HG03575 (cell line): ENCODE measurements around the gene REPS2.
"Not testable (repeated sequence)": the region's sequence is repeated elsewhere in the genome, so short reads cannot be mapped to it uniquely, and the experiment has no call there.

Experiments used
- ATAC-seq: cut with Tn5 transposase; IDR thresholded peaks from one replicate; pipeline ENCODE4 v1.9.1; 2021; ENCODE audit not compliant: unreplicated experiment, insufficient number of reproducible peaks, low FRiP score; ENCODE audit errors: extremely low read depth

REPS2 gene

GRCh38 chrX:16958356-16958755 lies 11.9 kb downstream of the REPS2 start:
- no peak for ATAC-seq

- ATAC-seq, result not testable (repeated sequence)
Measured at GRCh38 chrX:16962661-16963060, 16.2 kb downstream of the REPS2 start.

GRCh38 chrX:16963216-16963615 lies 16.8 kb downstream of the REPS2 start:
- ATAC-seq, result no peak

GRCh38 chrX:16964976-16965375 lies 18.5 kb downstream of the REPS2 start:
- ATAC-seq, result not testable (repeated sequence)

GRCh38 chrX:16966752-16967448 lies 20.4 kb downstream of the REPS2 start:
- no peak for ATAC-seq

- not testable (repeated sequence) for ATAC-seq
Measured at GRCh38 chrX:16968753-16969152, 22.3 kb downstream of the REPS2 start.

- no peak for ATAC-seq
Measured at GRCh38 chrX:16970977-16971376, 24.5 kb downstream of the REPS2 start.

GRCh38 chrX:16971694-16972093 lies 25.2 kb downstream of the REPS2 start:
- no peak for ATAC-seq

- ATAC-seq, result no peak
Measured at GRCh38 chrX:16975233-16975632, 28.8 kb downstream of the REPS2 start.

GRCh38 chrX:16977771-16978170 lies 31.3 kb downstream of the REPS2 start:
- no peak for ATAC-seq

- no peak for ATAC-seq
Measured at GRCh38 chrX:16978193-16978984, 31.9 kb downstream of the REPS2 start.

GRCh38 chrX:16979226-16979625 lies 32.8 kb downstream of the REPS2 start:
- no peak for ATAC-seq

GRCh38 chrX:16981209-16981608 lies 34.8 kb downstream of the REPS2 start:
- no peak for ATAC-seq

- no peak for ATAC-seq
Measured at GRCh38 chrX:16981980-16982379, 35.5 kb downstream of the REPS2 start.

- ATAC-seq, result no peak
Measured at GRCh38 chrX:16983051-16983450, 36.6 kb downstream of the REPS2 start.

- ATAC-seq, result no peak
Measured at GRCh38 chrX:16985286-16985685, 38.8 kb downstream of the REPS2 start.

- no peak for ATAC-seq
Measured at GRCh38 chrX:16986169-16986568, 39.7 kb downstream of the REPS2 start.

- no peak for ATAC-seq
Measured at GRCh38 chrX:16989750-16990149, 43.3 kb downstream of the REPS2 start.

- ATAC-seq, result no peak
Measured at GRCh38 chrX:16990839-16991238, 44.4 kb downstream of the REPS2 start.

GRCh38 chrX:16992445-16992844 lies 46.0 kb downstream of the REPS2 start:
- no peak for ATAC-seq
